Fibroblast of lung (primary cell): Measurements from ENCODE around the gene PCDHGB4.
"Not testable (repeated sequence)": the region's sequence is repeated elsewhere in the genome, so short reads cannot be mapped to it uniquely, and the experiment has no call there.

Experiments
- CTCF ChIP-seq, 2 donors: IDR thresholded peaks in 1 of 2; conservative IDR thresholded peaks in 1 of 2; 1 replicate in 1 of 2; 2 replicates in 1 of 2; pipeline ENCODE4 v1.5.1; 2011 to 2012; ENCODE audit warnings: low read length in 2 of 2, control low read depth in 1 of 2, inconsistent platforms in 1 of 2, low read depth in 1 of 2, mild to moderate bottlenecking in 1 of 2
- EZH2 ChIP-seq: IDR thresholded peaks from 2 replicates; pipeline ENCODE4 v1.5.1; 2012; ENCODE audit warnings: low read length, control low read depth, mild to moderate bottlenecking; ENCODE audit errors: missing control alignments

GRCh38 chr5:141397756-141398551 is 10.5 kb downstream of the PCDHGB4 start, which contains the start of gene PCDHGB5:
- peak; percentile 54 to 60 for TF ChIP-seq CTCF (conservative IDR thresholded peaks at IDR 0.05 in 1 of 2, IDR thresholded peaks at IDR 0.05 in 1 of 2; ENCODE audit: low read depth in 1 of 2, low read length in 2 of 2)
- TF ChIP-seq EZH2: not testable (repeated sequence)
